B cell (primary cell): ENCODE data around the gene OR4E2.

ENCODE experiments used
- EZH2 ChIP-seq: IDR thresholded peaks from 2 replicates; pipeline ENCODE4 v1.6.1; 2012; ENCODE audit warnings: borderline replicate concordance, low read depth, mild to moderate bottlenecking, moderate library complexity, low read length; ENCODE audit not compliant: insufficient read depth, poor library complexity, severe bottlenecking
- TF ChIP-seq, protein P1 (sequence below): fragments of 200-600 bp; IDR thresholded peaks from one replicate; pipeline ENCODE4 v1.8.0; 2022; ENCODE audit warnings: antibody characterized with exemption, mild to moderate bottlenecking

DNA sequence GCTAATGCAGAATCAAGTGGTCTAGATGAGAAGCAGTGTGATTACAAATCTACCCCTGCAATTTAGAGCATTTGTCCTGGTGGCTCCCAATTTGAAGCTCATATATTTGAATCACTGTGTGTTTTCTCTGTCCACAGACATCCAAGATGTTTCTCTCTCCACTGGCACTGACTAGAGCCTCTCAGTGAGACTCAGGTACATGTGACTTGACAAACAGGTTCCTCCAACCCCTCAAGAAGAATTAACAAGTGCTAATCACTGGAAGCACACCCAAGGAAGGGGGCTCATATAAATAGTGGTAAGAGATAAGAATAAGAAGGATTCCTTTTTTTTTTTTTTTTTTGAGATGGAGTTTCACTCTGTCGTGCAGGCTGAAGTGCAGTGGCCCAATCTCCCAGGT, 39.4 kb upstream of the OR4E2 start:
- TF ChIP-seq, protein P1, sequence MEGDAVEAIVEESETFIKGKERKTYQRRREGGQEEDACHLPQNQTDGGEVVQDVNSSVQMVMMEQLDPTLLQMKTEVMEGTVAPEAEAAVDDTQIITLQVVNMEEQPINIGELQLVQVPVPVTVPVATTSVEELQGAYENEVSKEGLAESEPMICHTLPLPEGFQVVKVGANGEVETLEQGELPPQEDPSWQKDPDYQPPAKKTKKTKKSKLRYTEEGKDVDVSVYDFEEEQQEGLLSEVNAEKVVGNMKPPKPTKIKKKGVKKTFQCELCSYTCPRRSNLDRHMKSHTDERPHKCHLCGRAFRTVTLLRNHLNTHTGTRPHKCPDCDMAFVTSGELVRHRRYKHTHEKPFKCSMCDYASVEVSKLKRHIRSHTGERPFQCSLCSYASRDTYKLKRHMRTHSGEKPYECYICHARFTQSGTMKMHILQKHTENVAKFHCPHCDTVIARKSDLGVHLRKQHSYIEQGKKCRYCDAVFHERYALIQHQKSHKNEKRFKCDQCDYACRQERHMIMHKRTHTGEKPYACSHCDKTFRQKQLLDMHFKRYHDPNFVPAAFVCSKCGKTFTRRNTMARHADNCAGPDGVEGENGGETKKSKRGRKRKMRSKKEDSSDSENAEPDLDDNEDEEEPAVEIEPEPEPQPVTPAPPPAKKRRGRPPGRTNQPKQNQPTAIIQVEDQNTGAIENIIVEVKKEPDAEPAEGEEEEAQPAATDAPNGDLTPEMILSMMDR = no peak
- TF ChIP-seq EZH2 = no peak
